ENCODE measurements around the gene TNFRSF18.
A peak's percentile ranks its signal among the peaks of the same experiment; 100 is the strongest.

The TNFRSF18 gene

GRCh38 chr1:1215881-1216605, 9.7 kb upstream of the TNFRSF18 start:
- intact Hi-C loops (cut with DNase I) = no loop called here
- no peak for DNase-seq

GRCh38 chr1:1215080-1215676, 8.8 kb upstream of the TNFRSF18 start:
- intact Hi-C loops (cut with DNase I) = no loop called here
- peak in 1 of 10 donors; percentile 21 for DNase-seq

- DNase-seq = peak in 2 of 10 donors; percentile 68 to 79
- intact Hi-C loops (cut with DNase I) = no loop called here
Measured at GRCh38 chr1:1213345-1214265, 7.2 kb upstream of the TNFRSF18 start, which contains the start of gene TNFRSF4. TNFRSF4 (minus strand) TSS chr1:1214153; CDS start chr1:1214127, 26 bp downstream.

- intact Hi-C loops (cut with DNase I) = no loop called here
- peak in 3 of 10 donors; percentile 56 to 86 (median 66) for DNase-seq
Measured at GRCh38 chr1:1212780-1213344, 6.5 kb upstream of the TNFRSF18 start.

- peak in 3 of 10 donors; percentile 50 to 77 (median 76) for DNase-seq
- intact Hi-C loops (cut with DNase I) = no loop called here
Measured at GRCh38 chr1:1211541-1212441, 5.4 kb upstream of the TNFRSF18 start.

- intact Hi-C loops (cut with DNase I) = no loop called here
- peak in 2 of 10 donors; percentile 61 to 85 for DNase-seq
Measured at GRCh38 chr1:1210726-1211540, 4.5 kb upstream of the TNFRSF18 start.

- peak in 5 of 10 donors; percentile 5 to 84 (median 60) for DNase-seq
Measured at GRCh38 chr1:1208713-1209433, 2.5 kb upstream of the TNFRSF18 start.

GRCh38 chr1:1207571-1207892, 1.1 kb upstream of the TNFRSF18 start:
- DNase-seq = peak in 1 of 10 donors; percentile 51
- intact Hi-C loops (cut with DNase I) = no loop called here

More at GRCh38 chr1:1208713-1209433, 2.5 kb upstream of the TNFRSF18 start:
- intact Hi-C loops (cut with DNase I) = no loop called here

GRCh38 chr1:1206966-1207531, 657 bp upstream of the TNFRSF18 start:
- peak in 4 of 10 donors; percentile 1 to 69 (median 60) for DNase-seq
- intact Hi-C loops (cut with DNase I) = no loop called here

- peak in 3 of 10 donors; percentile 66 to 81 (median 77) for DNase-seq
- intact Hi-C loops (cut with DNase I) = no loop called here
Measured at GRCh38 chr1:1205769-1206375, 520 bp downstream of the TNFRSF18 start.

GRCh38 chr1:1204998-1205768, 1.2 kb downstream of the TNFRSF18 start:
- intact Hi-C loops (cut with DNase I) = no loop called here
- peak in 3 of 10 donors; percentile 65 to 77 (median 72) for DNase-seq

GRCh38 chr1:1204425-1204920, 1.9 kb downstream of the TNFRSF18 start:
- intact Hi-C loops (cut with DNase I) = no loop called here
- peak in 2 of 10 donors; percentile 20 to 78 for DNase-seq

GRCh38 chr1:1203561-1204424, 2.6 kb downstream of the TNFRSF18 start:
- intact Hi-C loops (cut with DNase I) = no loop called here
- peak in 5 of 10 donors; percentile 2 to 74 (median 68) for DNase-seq

- peak in 3 of 10 donors; percentile 68 to 72 (median 70) for DNase-seq
- intact Hi-C loops (cut with DNase I) = no loop called here
Measured at GRCh38 chr1:1202831-1203560, 3.4 kb downstream of the TNFRSF18 start.

Measured in posterior cingulate gyrus (tissue), 11 donors.